K562 (cell line): ENCODE results near the gene SPRN. TPM values are rescaled to one million over a fixed set of nuclear protein-coding genes. Genes with fewer than 3 reads are reported as not detected.

Experiments used
- ATAC-seq: fragments of 200-7000 bp; cut with Tn5 transposase; 3 replicates; pipeline ENCODE4 v1.9.1; 2020; ENCODE audit warnings: moderate library complexity
- BruUV-seq: library from RNA; stranded (reverse); fragments of 400-500 nt; replicated peaks from 2 replicates; lab custom pipeline; 2021; lab: Mats Ljungman, UMichigan
- CTCF ChIA-PET: fragments of 300-600 bp; formaldehyde crosslinking; extraction: SDS; loops from one replicate; lab custom pipeline; 2021; ENCODE audit warnings: low intra/inter-chr PET ratio; lab: Yijun Ruan, JAX
- POLR2A ChIA-PET: fragments of 300-600, 350-650 bp; sonication (Branson Sonifier 250); formaldehyde crosslinking; extraction: SDS; loops from one replicate; lab custom pipeline; 2021; ENCODE audit warnings: antibody characterized with exemption, inconsistent platforms; lab: Yijun Ruan, JAX
- DNase-seq, 4 experiments: peaks; one replicate each; pipeline versions ENCODE4 v3.0.0 to v3.0.0-alpha.2; 2011 to 2018; ENCODE audit warnings: low spot score in 3 of 4, mixed read lengths in 3 of 4; ENCODE audit errors: extremely low read depth in 1 of 4
- FAIRE-seq: peaks from 2 replicates; lab custom pipeline; 2011; peaks lifted over from hg19 to GRCh38; lab: Jason Lieb, UNC
- H2AFZ ChIP-seq: 2 replicates; pipeline ENCODE4 v1.6.0; 2011; ENCODE audit warnings: low read depth, low read length, control low read depth, inconsistent platforms
- H3K27ac ChIP-seq: fragments of 200-600 bp; 3 replicates; pipeline ENCODE4 v1.8.0; 2011; ENCODE audit warnings: low read depth, mild to moderate bottlenecking, control low read depth, inconsistent platforms, low read length, moderate library complexity, mixed read lengths; ENCODE audit errors: extremely low read depth
- H3K27me3 ChIP-seq, 2 experiments: fragments of 300-600 bp in 1 of 2; 2 replicates in 1 of 2; 3 replicates in 1 of 2; pipeline versions ENCODE4 v1.6.0 to v1.8.0; 2011; ENCODE audit warnings: inconsistent platforms in 2 of 2, low read length in 2 of 2, mild to moderate bottlenecking in 1 of 2, mixed read lengths in 1 of 2, moderate library complexity in 1 of 2; ENCODE audit not compliant: control insufficient read depth in 2 of 2, insufficient read depth in 2 of 2
- H3K36me3 ChIP-seq: fragments of 300-600 bp; 3 replicates; pipeline ENCODE4 v1.8.0; 2011; ENCODE audit warnings: mild to moderate bottlenecking, low read length, inconsistent platforms; ENCODE audit not compliant: control insufficient read depth, insufficient read depth
- H3K4me1 ChIP-seq, 2 experiments: fragments of 200-600 bp in 1 of 2; replicated peaks in 1 of 2; 2 replicates in 1 of 2; 3 replicates in 1 of 2; pipeline versions ENCODE4 v1.5.1 to v1.8.0; 2011; ENCODE audit warnings: inconsistent platforms in 2 of 2, low read length in 2 of 2, mild to moderate bottlenecking in 1 of 2, mixed read lengths in 1 of 2, moderate library complexity in 1 of 2; ENCODE audit not compliant: control insufficient read depth in 2 of 2, insufficient read depth in 2 of 2
- H3K4me2 ChIP-seq: 2 replicates; pipeline ENCODE4 v1.6.1; 2011; ENCODE audit warnings: low read length, control low read depth, inconsistent platforms, mixed read lengths; ENCODE audit not compliant: insufficient read depth
- H3K4me3 ChIP-seq: fragments of 200-600 bp; sonication (generic), shearing (Covaris generic); 2 replicates; pipeline ENCODE4 v1.5.1; 2016; ENCODE audit warnings: control low read depth, inconsistent platforms
- H3K79me2 ChIP-seq: fragments of 200-600 bp; 3 replicates; pipeline ENCODE4 v1.8.0; 2011; ENCODE audit warnings: low read length, inconsistent platforms; ENCODE audit not compliant: control insufficient read depth, insufficient read depth
- H3K9ac ChIP-seq, 2 experiments: 2 replicates each; pipeline versions ENCODE4 v1.6.0 to v1.6.1; 2011; ENCODE audit warnings: low read depth in 2 of 2, low read length in 2 of 2, control low read depth in 1 of 2, inconsistent platforms in 1 of 2, mild to moderate bottlenecking in 1 of 2, mixed read lengths in 1 of 2; ENCODE audit not compliant: insufficient read depth in 1 of 2
- H3K9me1 ChIP-seq: one replicate; pipeline ENCODE4 v1.6.0; 2011; ENCODE audit warnings: inconsistent platforms, mild to moderate bottlenecking, low read length, moderate library complexity; ENCODE audit not compliant: control insufficient read depth, insufficient read depth
- H3K9me3 ChIP-seq: replicated peaks from 2 replicates; pipeline ENCODE4 v1.5.1; 2011; ENCODE audit warnings: low read depth, low read length, inconsistent platforms; ENCODE audit not compliant: control insufficient read depth, insufficient read depth
- H4K20me1 ChIP-seq: replicated peaks from 2 replicates; pipeline ENCODE4 v1.6.1; 2011; ENCODE audit warnings: low read length, inconsistent platforms, mixed read lengths; ENCODE audit not compliant: control insufficient read depth, insufficient read depth
- CBX3 ChIP-seq, 2 experiments: IDR thresholded peaks; 1 replicate in 1 of 2; 2 replicates in 1 of 2; pipeline ENCODE4 v1.6.1; 2012; ENCODE audit warnings: inconsistent platforms in 2 of 2, low read length in 2 of 2, borderline replicate concordance in 1 of 2, control low read depth in 1 of 2
- STAT5A ChIP-seq: IDR thresholded peaks from 2 replicates; pipeline ENCODE4 v1.6.1; 2012; ENCODE audit warnings: low read length, inconsistent platforms, borderline replicate concordance
- TBP ChIP-seq: optimal IDR thresholded peaks from 2 replicates; pipeline ENCODE3; 2011; ENCODE audit warnings: low read depth, low read length, improper control_type of control experiment
- TCFL5 ChIP-seq: fragments of 250-450 bp; sonication (Bioruptor Pico); conservative IDR thresholded peaks from 2 replicates; pipeline ENCODE4 v1.6.1; 2021; ENCODE audit warnings: mild to moderate bottlenecking, moderate library complexity, matching md5 sums
- TRIM28 ChIP-seq: fragments of 450-650 bp; IDR thresholded peaks from 2 replicates; pipeline ENCODE4 v1.6.1; 2017
- ZBTB1 ChIP-seq: sonication (generic); formaldehyde crosslinking; IDR thresholded peaks from 2 replicates; pipeline ENCODE4 v1.8.1; 2023; ENCODE audit warnings: missing genetic modification reagents, low read depth, mild to moderate bottlenecking, borderline replicate concordance
- ZNF324 ChIP-seq: fragments of 250-450 bp; sonication (Bioruptor Pico); IDR thresholded peaks from 2 replicates; pipeline ENCODE4 v1.4.0; 2020; ENCODE audit warnings: mild to moderate bottlenecking
- WGBS: fragments of 100-300 bp; shearing (Covaris generic); methylation state at CpG from one replicate; pipeline ENCODE4 v1.1.6; 2016; ENCODE audit warnings: low coverage, mixed read lengths; ENCODE audit not compliant: insufficient coverage; ENCODE audit errors: missing lambda C conversion rate; 5-methylcytosine and 5-hydroxymethylcytosine counted together
- in situ Hi-C: fragments of 300-500 bp; cut with MboI; formaldehyde crosslinking; loops from 4 replicates; pipeline ENCODE4 v1.15.0; 2018; ENCODE audit warnings: inconsistent platforms, mixed read lengths
- intact Hi-C: fragments of 100-400 bp; cut with micrococcal nuclease; formaldehyde crosslinking; loops from 2 replicates; pipeline ENCODE4 v1.14.2; 2022
- polyA plus RNA-seq, 8 experiments: library from polyadenylated mRNA; depleted of rRNA in 4 of 8; stranded (reverse) in 5 of 8; unstranded in 3 of 8; fragments of >200 nt; fragmentation: Nextera tagmentation in 2 of 8; fragmentation: Illumina TruSeq in 1 of 8; extraction: Ambion mirVana in 2 of 8; extraction: Trizol in 1 of 8; gene quantifications; 2 replicates each; pipeline versions ENCODE4 v1.2.1 to v1.2.3, GENCODE V29; 2011 to 2014; ENCODE audit warnings: inconsistent platforms in 1 of 8, missing spikeins in 1 of 8
- total RNA-seq, 7 experiments: library from RNA; depleted of rRNA in 6 of 7; stranded (reverse); fragments of >200 nt in 6 of 7; fragmentation: Illumina TruSeq in 2 of 7; extraction: Trizol in 2 of 7; gene quantifications; 2 replicates each; pipeline versions ENCODE4 v1.2.1 to v1.2.3, GENCODE V29; 2011 to 2021; ENCODE audit warnings: low replicate concordance in 1 of 7
- TF ChIP-seq, protein P1 (sequence below): sonication (generic); formaldehyde crosslinking; IDR thresholded peaks from 2 replicates; pipeline ENCODE4 v1.9.0; 2022; ENCODE audit warnings: mild to moderate bottlenecking, missing genetic modification reagents
- TF ChIP-seq, protein P2 (sequence below): fragments of 450-650 bp; IDR thresholded peaks from 2 replicates; pipeline ENCODE4 v1.6.1; 2018; ENCODE audit warnings: mild to moderate bottlenecking, low read depth; ENCODE audit not compliant: partially characterized antibody

Gene SPRN
- total and polyA plus RNA-seq, 9 of the 15 experiments (the other 6 are each of a cell fraction or from before 2014, with no cell fraction given), result 0.04 TPM; not detected in 8

DNA sequence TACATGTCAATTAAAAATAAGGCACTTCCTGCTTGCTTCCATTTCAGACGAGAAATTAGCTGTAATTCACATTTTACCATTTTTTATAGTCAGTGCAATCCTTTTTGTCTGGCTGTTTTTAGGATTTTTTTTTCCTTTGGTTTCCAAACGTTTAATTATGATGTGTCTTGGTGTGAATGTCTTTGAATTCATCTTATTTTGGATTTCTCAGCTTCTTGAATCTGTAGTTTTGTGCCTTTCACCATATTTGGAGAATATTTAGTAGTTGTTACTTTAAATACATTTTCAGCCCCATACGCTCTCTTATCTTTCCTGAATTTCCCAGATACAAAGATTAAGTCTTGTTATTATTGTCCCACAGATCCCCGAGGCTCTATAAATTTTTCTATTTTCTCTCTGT is 26.9 kb upstream of the SPRN start:
- Histone ChIP-seq H2AFZ (no peak overlapping the region), H3K4me1 (peaks cover 0 to 22% of the 10 kb centered on the region in 2 experiments; a peak in 2 of 5 replicates), H3K27ac (no peak overlapping the region), H3K79me2 (no peaks in the 10 kb centered on the region; the same call in 2 of the 3 replicates), H3K27me3 (peaks cover 0 to 16% of the 10 kb centered on the region in 2 experiments; a peak in 2 of 5 replicates), H4K20me1 (no peaks in the 10 kb centered on the region), H3K36me3 (no peaks in the 10 kb centered on the region), H3K9me1 (no peaks in the 10 kb centered on the region), H3K4me2 (no peak overlapping the region), H3K4me3 (no peak overlapping the region), H3K9me3 (peaks cover 2% of the 10 kb centered on the region; the same call in 1 of the 2 replicates), H3K9ac (no peak overlapping the region)
- FAIRE-seq, result no peak
- in situ Hi-C loops (no loop called here), intact Hi-C loops (no loop called here)
- ChIA-PET POLR2A (no interaction called here), CTCF (no interaction called here)
- no peak for TF ChIP-seq STAT5A
- TF ChIP-seq TBP, result no peak
- DNase-seq, result no peak
- 3% methylated on average over 4 of the region's 4 CpGs for WGBS
- BruUV-seq, result no TSS peak
- no peak for ATAC-seq

GRCh38 chr10:133448120-133448519 is 23.7 kb upstream of the SPRN start:
- no TSS peak for BruUV-seq

More at GRCh38 chr10:133448120-133448519, 23.7 kb upstream of the SPRN start:
- intact Hi-C loops, result no loop called here
- H3K9me3 ChIP-seq, result peaks cover 4% of the 10 kb centered on the region; the same call in 1 of the 2 replicates
- H3K27me3 ChIP-seq, result no peaks in the 10 kb centered on the region; a peak in 1 of 5 replicates
- POLR2A ChIA-PET, result no interaction called here
- no peaks in the 10 kb centered on the region for H3K36me3 ChIP-seq
- CTCF ChIA-PET, result no interaction called here
- no peak overlapping the region for H3K9ac ChIP-seq
- no peak overlapping the region for H2AFZ ChIP-seq
- no peaks in the 10 kb centered on the region for H3K79me2 ChIP-seq
- H3K4me3 ChIP-seq, result no peak overlapping the region
- no peaks in the 10 kb centered on the region for H4K20me1 ChIP-seq
- H3K4me2 ChIP-seq, result no peak overlapping the region
- TF ChIP-seq, protein P1, sequence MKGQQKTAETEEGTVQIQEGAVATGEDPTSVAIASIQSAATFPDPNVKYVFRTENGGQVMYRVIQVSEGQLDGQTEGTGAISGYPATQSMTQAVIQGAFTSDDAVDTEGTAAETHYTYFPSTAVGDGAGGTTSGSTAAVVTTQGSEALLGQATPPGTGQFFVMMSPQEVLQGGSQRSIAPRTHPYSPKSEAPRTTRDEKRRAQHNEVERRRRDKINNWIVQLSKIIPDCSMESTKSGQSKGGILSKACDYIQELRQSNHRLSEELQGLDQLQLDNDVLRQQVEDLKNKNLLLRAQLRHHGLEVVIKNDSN, result no peak
- TF ChIP-seq ZBTB1 (CRISPR knock-in tag) (no peak), TCFL5 (no peak), TRIM28 (0 out of 2 replicates have a peak, but pooled peaks have one; percentile 61), ZNF324 (peak; percentile 99), CBX3 (IDR thresholded peaks at IDR 0.05; ENCODE audit: borderline replicate concordance in 1 of 2, low read length in 2 of 2) (peak in 1 of 2 experiments; percentile 38; a peak in 1 of 3 replicates)
- TF ChIP-seq, protein P2, sequence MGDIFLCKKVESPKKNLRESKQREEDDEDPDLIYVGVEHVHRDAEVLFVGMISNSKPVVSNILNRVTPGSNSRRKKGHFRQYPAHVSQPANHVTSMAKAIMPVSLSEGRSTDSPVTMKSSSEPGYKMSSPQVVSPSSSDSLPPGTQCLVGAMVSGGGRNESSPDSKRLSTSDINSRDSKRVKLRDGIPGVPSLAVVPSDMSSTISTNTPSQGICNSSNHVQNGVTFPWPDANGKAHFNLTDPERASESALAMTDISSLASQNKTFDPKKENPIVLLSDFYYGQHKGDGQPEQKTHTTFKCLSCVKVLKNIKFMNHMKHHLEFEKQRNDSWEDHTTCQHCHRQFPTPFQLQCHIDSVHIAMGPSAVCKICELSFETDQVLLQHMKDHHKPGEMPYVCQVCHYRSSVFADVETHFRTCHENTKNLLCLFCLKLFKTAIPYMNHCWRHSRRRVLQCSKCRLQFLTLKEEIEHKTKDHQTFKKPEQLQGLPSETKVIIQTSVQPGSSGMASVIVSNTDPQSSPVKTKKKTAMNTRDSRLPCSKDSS, result peak; percentile 75
- TF ChIP-seq, all 486 proteins: peak for 4
- Histone ChIP-seq H3K9me1 (no peaks in the 10 kb centered on the region), H3K4me1 (peaks cover 0 to 9% of the 10 kb centered on the region in 2 experiments; a peak in 1 of 5 replicates), H3K27ac (no peak overlapping the region)
- ATAC-seq (no peak), DNase-seq (no peak), FAIRE-seq (no peak)
- in situ Hi-C loops, result no loop called here
